GM18505 (cell line): ENCODE results near the gene BLVRB.

Experiments
- ATAC-seq: cut with Tn5 transposase; IDR thresholded peaks from one replicate; pipeline ENCODE4 v1.9.1; 2021; ENCODE audit not compliant: unreplicated experiment
- POLR2A ChIP-seq: IDR thresholded peaks from 4 replicates; pipeline ENCODE4 v1.6.1; 2011; ENCODE audit warnings: borderline replicate concordance; ENCODE audit not compliant: insufficient read depth, insufficient read length; ENCODE audit errors: extremely low read depth

The BLVRB gene

GRCh38 chr19:40403262-40403984 is 62.1 kb downstream of the BLVRB start:
- peak; percentile 70 for ATAC-seq

GRCh38 chr19:40400559-40400958 is 65.0 kb downstream of the BLVRB start:
- ATAC-seq = no peak
- TF ChIP-seq POLR2A = no peak

More at GRCh38 chr19:40403262-40403984, 62.1 kb downstream of the BLVRB start:
- TF ChIP-seq POLR2A = no peak

- TF ChIP-seq POLR2A = no peak
- no peak for ATAC-seq
Observed at GRCh38 chr19:40398417-40399131, 67.0 kb downstream of the BLVRB start.
